HepG2 (cell line): ENCODE data around the gene CTDSP1. TPM values are rescaled to one million over a fixed set of nuclear protein-coding genes. Genes with fewer than 3 reads are reported as not detected.

ENCODE experiments used
- CBX2 ChIP-seq, 2 experiments: fragments of 200-600 bp in 1 of 2; sonication (generic); formaldehyde crosslinking in 1 of 2; IDR thresholded peaks; 2 replicates each; pipeline versions ENCODE4 v1.7.0 to v1.8.1; 2018 to 2022; ENCODE audit warnings: low read depth in 2 of 2, low read length in 1 of 2, mild to moderate bottlenecking in 1 of 2, missing genetic modification reagents in 1 of 2
- KLF12 ChIP-seq: sonication (generic); formaldehyde crosslinking; IDR thresholded peaks from 2 replicates; pipeline ENCODE4 v1.4.0; 2020; ENCODE audit warnings: missing genetic modification reagents, borderline replicate concordance
- NFIC ChIP-seq: IDR thresholded peaks from 2 replicates; pipeline ENCODE4 v1.6.1; 2012; ENCODE audit warnings: mild to moderate bottlenecking, low read length, inconsistent platforms
- PRPF4 ChIP-seq: fragments of 200-400 bp; formaldehyde crosslinking; IDR thresholded peaks from 2 replicates; pipeline ENCODE4 v1.6.1; 2016; ENCODE audit warnings: low read length, low read depth; ENCODE audit not compliant: poor library complexity, severe bottlenecking
- TBX2 ChIP-seq: sonication (generic); formaldehyde crosslinking; IDR thresholded peaks from 2 replicates; pipeline ENCODE4 v1.5.0; 2020; ENCODE audit warnings: missing genetic modification reagents, mild to moderate bottlenecking, borderline replicate concordance
- TSC22D2 ChIP-seq: sonication (generic); formaldehyde crosslinking; IDR thresholded peaks from 2 replicates; pipeline ENCODE4 v1.5.1; 2020; ENCODE audit warnings: missing genetic modification reagents, mild to moderate bottlenecking, borderline replicate concordance
- ZNF337 ChIP-seq: sonication (generic); formaldehyde crosslinking; IDR thresholded peaks from 2 replicates; pipeline ENCODE4 v1.5.1; 2020; ENCODE audit warnings: missing genetic modification reagents, low read depth, mild to moderate bottlenecking, borderline replicate concordance
- polyA plus RNA-seq, 8 experiments: library from polyadenylated mRNA; depleted of rRNA in 3 of 8; stranded (reverse) in 7 of 8; unstranded in 1 of 8; fragments of >200 nt; fragmentation: Illumina TruSeq in 4 of 8; extraction: Trizol in 4 of 8; gene quantifications; 2 replicates each; pipeline versions ENCODE4 v1.2.1 to v1.2.3, GENCODE V29; 2011 to 2016; ENCODE audit warnings: low read depth in 4 of 8, missing spikeins in 1 of 8, mixed read lengths in 1 of 8; ENCODE audit not compliant: insufficient read depth in 1 of 8
- total RNA-seq, 5 experiments: library from RNA; depleted of rRNA; stranded (reverse); fragments of >200 nt; fragmentation: Illumina TruSeq; extraction: Trizol; gene quantifications; 2 replicates each; pipeline ENCODE4 v1.2.3, GENCODE V29; 2016; ENCODE audit warnings: low read depth in 1 of 5
- TF ChIP-seq, protein P1 (sequence below): conservative IDR thresholded peaks from 2 replicates; pipeline ENCODE4 v1.6.1; 2018; ENCODE audit warnings: missing genetic modification reagents
- TF ChIP-seq, protein P2 (sequence below), 2 experiments: sonication (generic) in 1 of 2; formaldehyde crosslinking in 1 of 2; IDR thresholded peaks; 2 replicates each; pipeline versions ENCODE4 v1.6.1 to v1.9.0; 2014 to 2022; ENCODE audit warnings: antibody characterized with exemption in 1 of 2, borderline replicate concordance in 1 of 2, inconsistent platforms in 1 of 2, low read depth in 1 of 2, missing genetic modification reagents in 1 of 2
- TF ChIP-seq, protein P3 (sequence below): IDR thresholded peaks from 2 replicates; pipeline ENCODE4 v1.6.1; 2016; ENCODE audit warnings: low read depth
- TF ChIP-seq, protein P4 (sequence below): sonication (generic); formaldehyde crosslinking; IDR thresholded peaks from 2 replicates; pipeline ENCODE4 v1.4.0; 2020; ENCODE audit warnings: missing genetic modification reagents, borderline replicate concordance
- TF ChIP-seq, protein P5 (sequence below): sonication (generic); formaldehyde crosslinking; IDR thresholded peaks from 2 replicates; pipeline ENCODE4 v1.4.0; 2020; ENCODE audit warnings: missing genetic modification reagents

The CTDSP1 gene
- total and polyA plus RNA-seq, 2 of the 13 experiments (the other 11 are each of a cell fraction or from before 2014, with no cell fraction given): 91.0 to 268 TPM

DNA sequence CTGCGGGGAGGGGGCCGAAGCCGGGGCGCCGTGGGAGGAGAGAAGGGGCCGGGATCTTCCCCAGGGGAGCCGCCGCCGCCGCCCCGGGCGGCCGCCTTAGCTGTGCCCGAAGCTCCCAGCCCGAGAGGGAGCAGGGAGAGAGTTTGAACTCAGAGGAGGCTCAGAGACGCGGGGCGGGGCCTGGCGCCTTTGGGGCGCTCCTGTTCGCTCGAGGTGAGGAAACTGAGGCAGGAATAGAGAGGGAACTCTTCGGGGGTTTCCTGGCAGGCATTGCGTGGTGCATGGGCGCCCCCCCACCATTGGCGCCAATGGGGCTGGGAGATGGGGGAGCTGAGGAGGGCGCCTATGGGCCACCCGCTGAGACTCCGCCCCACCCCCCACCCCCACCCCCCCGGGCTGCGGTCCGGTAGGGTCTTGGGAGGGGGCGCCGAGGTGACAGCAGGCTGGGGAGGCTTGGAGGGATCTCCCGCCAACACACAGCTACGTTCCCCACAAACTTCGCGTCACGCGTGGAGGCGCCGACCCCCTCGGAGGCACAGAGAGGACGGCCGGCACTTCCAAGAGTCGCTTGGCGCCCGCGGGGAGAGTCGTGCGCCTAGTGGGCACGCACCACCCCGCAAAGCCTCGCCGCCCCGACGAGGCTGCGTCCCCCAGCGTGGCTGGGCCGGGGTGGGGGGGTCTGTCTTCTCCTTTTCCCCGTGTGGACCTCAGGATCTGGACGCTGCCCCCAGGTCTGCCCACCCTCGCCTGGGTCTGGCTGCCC, 680 bp downstream of the CTDSP1 start (continued):
- TF ChIP-seq, protein P1, sequence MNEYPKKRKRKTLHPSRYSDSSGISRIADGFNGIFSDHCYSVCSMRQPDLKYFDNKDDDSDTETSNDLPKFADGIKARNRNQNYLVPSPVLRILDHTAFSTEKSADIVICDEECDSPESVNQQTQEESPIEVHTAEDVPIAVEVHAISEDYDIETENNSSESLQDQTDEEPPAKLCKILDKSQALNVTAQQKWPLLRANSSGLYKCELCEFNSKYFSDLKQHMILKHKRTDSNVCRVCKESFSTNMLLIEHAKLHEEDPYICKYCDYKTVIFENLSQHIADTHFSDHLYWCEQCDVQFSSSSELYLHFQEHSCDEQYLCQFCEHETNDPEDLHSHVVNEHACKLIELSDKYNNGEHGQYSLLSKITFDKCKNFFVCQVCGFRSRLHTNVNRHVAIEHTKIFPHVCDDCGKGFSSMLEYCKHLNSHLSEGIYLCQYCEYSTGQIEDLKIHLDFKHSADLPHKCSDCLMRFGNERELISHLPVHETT (CRISPR knock-in tag): 0 out of 2 replicates have a peak, but pooled peaks have one; percentile 20
- TF ChIP-seq, protein P2, sequence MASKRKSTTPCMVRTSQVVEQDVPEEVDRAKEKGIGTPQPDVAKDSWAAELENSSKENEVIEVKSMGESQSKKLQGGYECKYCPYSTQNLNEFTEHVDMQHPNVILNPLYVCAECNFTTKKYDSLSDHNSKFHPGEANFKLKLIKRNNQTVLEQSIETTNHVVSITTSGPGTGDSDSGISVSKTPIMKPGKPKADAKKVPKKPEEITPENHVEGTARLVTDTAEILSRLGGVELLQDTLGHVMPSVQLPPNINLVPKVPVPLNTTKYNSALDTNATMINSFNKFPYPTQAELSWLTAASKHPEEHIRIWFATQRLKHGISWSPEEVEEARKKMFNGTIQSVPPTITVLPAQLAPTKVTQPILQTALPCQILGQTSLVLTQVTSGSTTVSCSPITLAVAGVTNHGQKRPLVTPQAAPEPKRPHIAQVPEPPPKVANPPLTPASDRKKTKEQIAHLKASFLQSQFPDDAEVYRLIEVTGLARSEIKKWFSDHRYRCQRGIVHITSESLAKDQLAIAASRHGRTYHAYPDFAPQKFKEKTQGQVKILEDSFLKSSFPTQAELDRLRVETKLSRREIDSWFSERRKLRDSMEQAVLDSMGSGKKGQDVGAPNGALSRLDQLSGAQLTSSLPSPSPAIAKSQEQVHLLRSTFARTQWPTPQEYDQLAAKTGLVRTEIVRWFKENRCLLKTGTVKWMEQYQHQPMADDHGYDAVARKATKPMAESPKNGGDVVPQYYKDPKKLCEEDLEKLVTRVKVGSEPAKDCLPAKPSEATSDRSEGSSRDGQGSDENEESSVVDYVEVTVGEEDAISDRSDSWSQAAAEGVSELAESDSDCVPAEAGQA (IDR thresholded peaks at IDR 0.05; ENCODE audit: low read depth): no peak
- TF ChIP-seq, protein P2 (CRISPR knock-in tag; IDR thresholded peaks at IDR 0.05; ENCODE audit: borderline replicate concordance): peak; percentile 47; the same call in 1 of the 2 replicates
- TF ChIP-seq PRPF4: no peak
- TF ChIP-seq TBX2 (CRISPR knock-in tag): peak; percentile 75
- no peak for TF ChIP-seq NFIC
- no peak for TF ChIP-seq KLF12 (CRISPR knock-in tag)
- TF ChIP-seq CBX2 (IDR thresholded peaks at IDR 0.05; ENCODE audit: low read depth, low read length): no peak
- no peak for TF ChIP-seq CBX2 (CRISPR knock-in tag; IDR thresholded peaks at IDR 0.05; ENCODE audit: low read depth)
- TF ChIP-seq ZNF337: no peak
- TF ChIP-seq, protein P3, sequence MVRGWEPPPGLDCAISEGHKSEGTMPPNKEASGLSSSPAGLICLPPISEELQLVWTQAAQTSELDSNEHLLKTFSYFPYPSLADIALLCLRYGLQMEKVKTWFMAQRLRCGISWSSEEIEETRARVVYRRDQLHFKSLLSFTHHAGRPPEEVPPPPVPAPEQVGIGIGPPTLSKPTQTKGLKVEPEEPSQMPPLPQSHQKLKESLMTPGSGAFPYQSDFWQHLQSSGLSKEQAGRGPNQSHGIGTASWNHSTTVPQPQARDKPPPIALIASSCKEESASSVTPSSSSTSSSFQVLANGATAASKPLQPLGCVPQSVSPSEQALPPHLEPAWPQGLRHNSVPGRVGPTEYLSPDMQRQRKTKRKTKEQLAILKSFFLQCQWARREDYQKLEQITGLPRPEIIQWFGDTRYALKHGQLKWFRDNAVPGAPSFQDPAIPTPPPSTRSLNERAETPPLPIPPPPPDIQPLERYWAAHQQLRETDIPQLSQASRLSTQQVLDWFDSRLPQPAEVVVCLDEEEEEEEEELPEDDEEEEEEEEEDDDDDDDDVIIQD (CRISPR knock-in tag): peak; percentile 19; the same call in 1 of the 2 replicates
- TF ChIP-seq, protein P4, sequence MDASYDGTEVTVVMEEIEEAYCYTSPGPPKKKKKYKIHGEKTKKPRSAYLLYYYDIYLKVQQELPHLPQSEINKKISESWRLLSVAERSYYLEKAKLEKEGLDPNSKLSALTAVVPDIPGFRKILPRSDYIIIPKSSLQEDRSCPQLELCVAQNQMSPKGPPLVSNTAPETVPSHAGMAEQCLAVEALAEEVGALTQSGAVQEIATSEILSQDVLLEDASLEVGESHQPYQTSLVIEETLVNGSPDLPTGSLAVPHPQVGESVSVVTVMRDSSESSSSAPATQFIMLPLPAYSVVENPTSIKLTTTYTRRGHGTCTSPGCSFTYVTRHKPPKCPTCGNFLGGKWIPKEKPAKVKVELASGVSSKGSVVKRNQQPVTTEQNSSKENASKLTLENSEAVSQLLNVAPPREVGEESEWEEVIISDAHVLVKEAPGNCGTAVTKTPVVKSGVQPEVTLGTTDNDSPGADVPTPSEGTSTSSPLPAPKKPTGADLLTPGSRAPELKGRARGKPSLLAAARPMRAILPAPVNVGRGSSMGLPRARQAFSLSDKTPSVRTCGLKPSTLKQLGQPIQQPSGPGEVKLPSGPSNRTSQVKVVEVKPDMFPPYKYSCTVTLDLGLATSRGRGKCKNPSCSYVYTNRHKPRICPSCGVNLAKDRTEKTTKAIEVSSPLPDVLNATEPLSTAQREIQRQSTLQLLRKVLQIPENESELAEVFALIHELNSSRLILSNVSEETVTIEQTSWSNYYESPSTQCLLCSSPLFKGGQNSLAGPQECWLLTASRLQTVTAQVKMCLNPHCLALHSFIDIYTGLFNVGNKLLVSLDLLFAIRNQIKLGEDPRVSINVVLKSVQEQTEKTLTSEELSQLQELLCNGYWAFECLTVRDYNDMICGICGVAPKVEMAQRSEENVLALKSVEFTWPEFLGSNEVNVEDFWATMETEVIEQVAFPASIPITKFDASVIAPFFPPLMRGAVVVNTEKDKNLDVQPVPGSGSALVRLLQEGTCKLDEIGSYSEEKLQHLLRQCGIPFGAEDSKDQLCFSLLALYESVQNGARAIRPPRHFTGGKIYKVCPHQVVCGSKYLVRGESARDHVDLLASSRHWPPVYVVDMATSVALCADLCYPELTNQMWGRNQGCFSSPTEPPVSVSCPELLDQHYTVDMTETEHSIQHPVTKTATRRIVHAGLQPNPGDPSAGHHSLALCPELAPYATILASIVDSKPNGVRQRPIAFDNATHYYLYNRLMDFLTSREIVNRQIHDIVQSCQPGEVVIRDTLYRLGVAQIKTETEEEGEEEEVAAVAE: 0 out of 2 replicates have a peak, but pooled peaks have one; percentile 14
- 0 out of 2 replicates have a peak, but pooled peaks have one; percentile 15 for TF ChIP-seq TSC22D2
- TF ChIP-seq, protein P5, sequence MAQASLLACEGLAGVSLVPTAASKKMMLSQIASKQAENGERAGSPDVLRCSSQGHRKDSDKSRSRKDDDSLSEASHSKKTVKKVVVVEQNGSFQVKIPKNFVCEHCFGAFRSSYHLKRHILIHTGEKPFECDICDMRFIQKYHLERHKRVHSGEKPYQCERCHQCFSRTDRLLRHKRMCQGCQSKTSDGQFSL (CRISPR knock-in tag): peak; percentile 93
